PFSK-1 (cell line): ENCODE data around the gene SCARB1.

Experiments used
- FOXP2 ChIP-seq: optimal IDR thresholded peaks from 2 replicates; pipeline ENCODE3; 2011; ENCODE audit warnings: borderline replicate concordance, control low read depth, inconsistent platforms; ENCODE audit not compliant: insufficient read depth; ENCODE audit errors: extremely low read length, extremely low read depth
- POLR2AphosphoS5 ChIP-seq: IDR thresholded peaks from 2 replicates; pipeline ENCODE4 v1.6.1; 2012; ENCODE audit warnings: low read depth, mild to moderate bottlenecking, control low read depth, low read length, moderate library complexity
- SIN3A ChIP-seq: IDR thresholded peaks from 2 replicates; pipeline ENCODE4 v1.6.1; 2012; ENCODE audit warnings: mild to moderate bottlenecking, low read length, moderate library complexity, borderline replicate concordance; ENCODE audit not compliant: insufficient read depth
- TAF1 ChIP-seq: IDR thresholded peaks from 2 replicates; pipeline ENCODE4 v1.6.1; 2012; ENCODE audit warnings: low read length, control low read depth, borderline replicate concordance; ENCODE audit not compliant: insufficient read depth
- TF ChIP-seq, protein P1 (sequence below), 2 experiments: IDR thresholded peaks; 2 replicates each; pipeline versions ENCODE4 v1.6.1 to v1.8.0; 2011 to 2012; ENCODE audit warnings: low read depth in 2 of 2, low read length in 2 of 2, control low read depth in 1 of 2, inconsistent platforms in 1 of 2, mild to moderate bottlenecking in 1 of 2, moderate library complexity in 1 of 2; ENCODE audit not compliant: insufficient read depth in 1 of 2

Gene SCARB1

DNA sequence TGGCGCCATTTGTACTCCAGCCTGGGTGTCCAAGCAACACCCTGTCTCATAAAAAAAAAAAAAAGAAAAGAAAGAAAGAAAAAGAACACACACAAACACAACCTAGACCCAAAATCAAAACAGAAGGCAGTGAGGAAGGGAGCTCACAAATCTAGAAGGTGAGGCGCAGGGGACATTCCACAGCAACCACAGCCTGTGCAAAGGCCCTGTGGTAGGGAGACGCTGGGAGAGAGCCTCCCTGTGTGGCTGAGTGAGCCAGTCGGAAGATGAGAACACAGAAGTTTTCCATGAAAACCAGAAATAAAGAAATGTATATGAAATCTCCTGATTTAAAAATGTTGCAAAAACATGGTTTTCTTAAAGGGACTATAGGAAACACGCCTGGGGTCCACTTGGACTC lies 44.6 kb downstream of the SCARB1 start:
- TF ChIP-seq FOXP2: no peak
- no peak for TF ChIP-seq SIN3A
- no peak for TF ChIP-seq POLR2AphosphoS5
- no peak for TF ChIP-seq TAF1
- TF ChIP-seq, protein P1, sequence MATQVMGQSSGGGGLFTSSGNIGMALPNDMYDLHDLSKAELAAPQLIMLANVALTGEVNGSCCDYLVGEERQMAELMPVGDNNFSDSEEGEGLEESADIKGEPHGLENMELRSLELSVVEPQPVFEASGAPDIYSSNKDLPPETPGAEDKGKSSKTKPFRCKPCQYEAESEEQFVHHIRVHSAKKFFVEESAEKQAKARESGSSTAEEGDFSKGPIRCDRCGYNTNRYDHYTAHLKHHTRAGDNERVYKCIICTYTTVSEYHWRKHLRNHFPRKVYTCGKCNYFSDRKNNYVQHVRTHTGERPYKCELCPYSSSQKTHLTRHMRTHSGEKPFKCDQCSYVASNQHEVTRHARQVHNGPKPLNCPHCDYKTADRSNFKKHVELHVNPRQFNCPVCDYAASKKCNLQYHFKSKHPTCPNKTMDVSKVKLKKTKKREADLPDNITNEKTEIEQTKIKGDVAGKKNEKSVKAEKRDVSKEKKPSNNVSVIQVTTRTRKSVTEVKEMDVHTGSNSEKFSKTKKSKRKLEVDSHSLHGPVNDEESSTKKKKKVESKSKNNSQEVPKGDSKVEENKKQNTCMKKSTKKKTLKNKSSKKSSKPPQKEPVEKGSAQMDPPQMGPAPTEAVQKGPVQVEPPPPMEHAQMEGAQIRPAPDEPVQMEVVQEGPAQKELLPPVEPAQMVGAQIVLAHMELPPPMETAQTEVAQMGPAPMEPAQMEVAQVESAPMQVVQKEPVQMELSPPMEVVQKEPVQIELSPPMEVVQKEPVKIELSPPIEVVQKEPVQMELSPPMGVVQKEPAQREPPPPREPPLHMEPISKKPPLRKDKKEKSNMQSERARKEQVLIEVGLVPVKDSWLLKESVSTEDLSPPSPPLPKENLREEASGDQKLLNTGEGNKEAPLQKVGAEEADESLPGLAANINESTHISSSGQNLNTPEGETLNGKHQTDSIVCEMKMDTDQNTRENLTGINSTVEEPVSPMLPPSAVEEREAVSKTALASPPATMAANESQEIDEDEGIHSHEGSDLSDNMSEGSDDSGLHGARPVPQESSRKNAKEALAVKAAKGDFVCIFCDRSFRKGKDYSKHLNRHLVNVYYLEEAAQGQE (IDR thresholded peaks at IDR 0.05; ENCODE audit: insufficient read depth in 1 of 2, low read depth in 2 of 2, low read length in 2 of 2): no peak

DNA sequence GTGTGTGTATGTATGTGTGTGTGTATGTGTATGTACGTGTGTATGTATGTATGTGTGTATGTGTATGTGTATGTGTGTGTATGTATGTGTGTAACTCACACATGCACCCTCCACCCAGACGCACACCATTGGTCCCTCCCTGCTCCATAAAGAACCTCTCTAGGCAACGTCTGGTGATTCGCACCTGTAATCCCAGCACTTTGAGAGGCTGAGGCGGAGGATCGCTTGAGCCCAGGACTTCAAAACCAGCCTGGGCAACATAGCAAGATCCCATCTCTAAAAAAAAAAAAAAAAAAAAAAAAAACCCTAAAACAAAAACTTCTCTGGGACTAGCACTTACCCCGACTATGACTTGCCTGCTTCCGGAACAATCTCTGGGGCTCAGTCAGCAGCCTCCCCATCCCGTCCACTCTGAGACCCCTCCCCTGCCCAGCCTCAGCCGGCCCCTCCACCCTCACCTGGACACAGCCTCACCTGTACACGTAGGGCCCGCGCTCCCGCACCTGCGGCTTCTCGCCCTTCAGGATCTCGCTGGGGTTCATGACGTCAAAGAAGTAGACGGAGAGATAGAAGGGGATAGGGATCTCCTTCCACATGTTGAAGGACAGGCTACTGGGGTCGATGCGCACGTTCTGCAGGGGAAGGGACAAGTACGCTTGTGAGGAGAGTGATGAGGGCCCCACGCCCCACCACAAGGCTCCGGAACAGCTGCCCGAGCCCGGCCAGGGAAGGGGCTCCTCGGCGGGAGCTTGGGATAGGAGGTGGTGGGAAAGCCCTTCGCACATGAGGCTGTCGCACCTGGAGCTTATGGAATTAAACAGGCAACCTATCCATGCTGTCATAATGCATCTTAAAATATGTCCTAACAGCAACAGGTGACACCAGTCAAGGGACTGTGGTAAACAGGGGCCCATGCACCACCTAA lies 46.3 kb downstream of the SCARB1 start:
- no peak for TF ChIP-seq SIN3A
- TF ChIP-seq, protein P1 (IDR thresholded peaks at IDR 0.05; ENCODE audit: insufficient read depth in 1 of 2, low read depth in 2 of 2, low read length in 2 of 2): no peak
- TF ChIP-seq FOXP2: no peak
- TF ChIP-seq TAF1: no peak
- TF ChIP-seq POLR2AphosphoS5: no peak

DNA sequence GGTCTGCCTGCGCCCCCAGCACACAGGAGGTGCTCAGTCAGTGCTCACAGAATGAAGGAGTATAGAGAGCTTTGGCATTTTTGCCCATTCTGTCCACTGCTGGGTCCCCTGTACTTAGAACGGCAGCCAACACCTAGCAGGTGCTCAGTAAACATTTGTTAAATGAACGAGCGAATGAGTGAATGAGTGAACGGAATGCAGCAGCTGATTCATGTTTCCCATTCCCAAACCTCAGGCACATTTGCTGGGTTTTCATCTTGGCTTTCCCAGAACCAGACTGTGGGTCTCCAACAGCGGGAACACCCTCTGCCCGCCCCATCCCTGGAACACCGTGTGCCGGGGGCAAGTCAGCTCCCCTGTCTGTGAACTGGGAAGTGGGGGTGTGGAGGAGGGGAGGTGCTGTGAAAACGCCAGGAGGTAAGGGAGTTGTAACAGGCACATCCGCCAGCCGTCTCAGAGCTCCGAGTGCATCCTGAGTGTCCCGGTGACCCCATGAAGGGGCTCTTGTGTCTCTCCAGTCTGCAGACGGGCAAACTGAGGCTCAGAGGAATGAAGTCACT lies 47.3 kb downstream of the SCARB1 start:
- TF ChIP-seq POLR2AphosphoS5 (no peak), SIN3A (no peak), FOXP2 (no peak), TAF1 (no peak)
- TF ChIP-seq, protein P1 (IDR thresholded peaks at IDR 0.05; ENCODE audit: insufficient read depth in 1 of 2, low read depth in 2 of 2, low read length in 2 of 2): no peak

DNA sequence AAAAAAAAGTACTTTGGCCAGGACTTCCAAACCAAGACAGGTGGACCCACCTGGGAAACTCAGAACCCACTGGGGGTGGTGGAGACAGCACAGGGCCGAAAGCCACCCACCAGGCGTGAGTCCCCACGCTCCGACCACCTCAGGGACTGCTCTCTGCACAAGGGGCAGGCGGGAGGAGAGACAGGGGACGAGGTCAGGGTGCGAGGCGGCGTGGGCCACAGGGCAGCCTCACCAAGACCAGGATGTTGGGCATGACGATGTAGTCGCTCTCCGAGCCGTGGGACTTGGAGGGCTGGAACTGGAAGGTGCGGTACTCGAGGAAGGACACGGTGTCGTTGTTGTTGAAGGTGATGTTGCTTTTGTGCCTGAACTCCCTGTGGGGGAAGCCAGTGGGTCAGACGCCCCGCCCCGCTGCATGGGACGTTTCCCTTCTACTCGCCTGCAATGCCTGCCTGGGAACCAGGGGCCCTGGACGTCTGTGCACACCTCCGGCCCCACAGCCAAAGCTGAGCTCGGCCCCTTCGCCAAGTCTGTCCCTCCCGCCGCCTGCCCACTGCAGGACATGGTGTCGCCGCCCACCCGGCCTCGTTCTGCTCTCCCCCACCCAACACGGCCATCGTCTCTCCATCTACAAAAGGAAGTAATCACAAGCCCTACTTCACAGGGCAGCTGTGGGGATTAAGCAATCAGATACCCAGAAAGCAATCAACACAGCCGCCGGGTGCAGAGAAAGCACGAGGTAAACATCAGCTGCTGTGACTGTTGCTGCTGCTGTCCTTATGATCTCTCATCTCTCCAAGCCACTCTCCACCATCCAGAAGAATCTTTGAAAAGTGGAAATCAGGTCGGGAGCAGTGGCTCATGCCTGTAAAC lies 48.7 kb downstream of the SCARB1 start:
- TF ChIP-seq FOXP2 (no peak), SIN3A (no peak), POLR2AphosphoS5 (no peak), TAF1 (no peak)
- TF ChIP-seq, protein P1 (IDR thresholded peaks at IDR 0.05; ENCODE audit: insufficient read depth in 1 of 2, low read depth in 2 of 2, low read length in 2 of 2): no peak
